K562 (cell line): ENCODE measurements around the gene LMBR1L. TPM values are rescaled to one million over a fixed set of nuclear protein-coding genes. Genes with fewer than 3 reads are reported as not detected.
A peak's percentile ranks its signal among the peaks of the same experiment; 100 is the strongest.

ENCODE experiments used
- BCOR ChIP-seq: fragments of 450-650 bp; IDR thresholded peaks from 2 replicates; pipeline ENCODE4 v1.6.1; 2016
- ETV1 ChIP-seq: fragments of 450-650 bp; conservative IDR thresholded peaks from 2 replicates; pipeline ENCODE4 v1.6.1; 2016; ENCODE audit warnings: missing genetic modification characterization, control low read depth, low read depth, missing compliant biosample characterization
- ILK ChIP-seq: fragments of 450-650 bp; IDR thresholded peaks from 2 replicates; pipeline ENCODE4 v1.6.1; 2016; ENCODE audit warnings: missing genetic modification characterization, low read depth, mild to moderate bottlenecking, missing compliant biosample characterization, moderate library complexity, borderline replicate concordance
- JUND ChIP-seq, 2 experiments: IDR thresholded peaks; 2 replicates in 1 of 2; 3 replicates in 1 of 2; pipeline ENCODE4 v1.6.1; 2011; ENCODE audit warnings: borderline replicate concordance in 2 of 2, low read depth in 2 of 2, low read length in 2 of 2, improper control_type of control experiment in 1 of 2, missing biosample characterization in 1 of 2, missing genetic modification characterization in 1 of 2, missing genetic modification reagents in 1 of 2
- NR2F6 ChIP-seq: fragments of 450-650 bp; formaldehyde crosslinking; IDR thresholded peaks from 2 replicates; pipeline ENCODE4 v1.4.0; 2020; ENCODE audit warnings: mild to moderate bottlenecking
- NRF1 ChIP-seq, 2 experiments: fragments of 450-650 bp; IDR thresholded peaks in 1 of 2; conservative IDR thresholded peaks in 1 of 2; 2 replicates each; pipeline ENCODE4 v1.6.1; 2014; ENCODE audit warnings: mild to moderate bottlenecking in 2 of 2
- NUFIP1 ChIP-seq: fragments of 450-650 bp; IDR thresholded peaks from 2 replicates; pipeline ENCODE4 v1.6.1; 2018; ENCODE audit not compliant: partially characterized antibody
- PCBP1 ChIP-seq: fragments of 200-400 bp; formaldehyde crosslinking; IDR thresholded peaks from 2 replicates; pipeline ENCODE4 v1.6.1; 2018; ENCODE audit warnings: mild to moderate bottlenecking, low read depth, low read length; ENCODE audit not compliant: poor library complexity, severe bottlenecking
- TEAD2 ChIP-seq: fragments of 450-650 bp; IDR thresholded peaks from 2 replicates; pipeline ENCODE4 v1.6.1; 2016; ENCODE audit warnings: missing genetic modification characterization, control low read depth, missing compliant biosample characterization
- ZBTB7A ChIP-seq: IDR thresholded peaks from 2 replicates; pipeline ENCODE4 v1.6.1; 2011; ENCODE audit warnings: low read depth, mild to moderate bottlenecking, low read length, moderate library complexity, borderline replicate concordance; ENCODE audit not compliant: control insufficient read depth
- ZNF121 ChIP-seq: sonication (generic); formaldehyde crosslinking; conservative IDR thresholded peaks from 2 replicates; pipeline ENCODE4 v1.8.0; 2022; ENCODE audit warnings: missing genetic modification reagents
- ZNF431 ChIP-seq: sonication (generic); formaldehyde crosslinking; IDR thresholded peaks from 2 replicates; pipeline ENCODE4 v1.8.0; 2022; ENCODE audit warnings: mild to moderate bottlenecking, missing genetic modification reagents
- ZNF561 ChIP-seq: fragments of 450-650 bp; formaldehyde crosslinking; conservative IDR thresholded peaks from 2 replicates; pipeline ENCODE4 v1.4.0; 2020; ENCODE audit warnings: mild to moderate bottlenecking, moderate library complexity
- polyA plus RNA-seq, 8 experiments: library from polyadenylated mRNA; depleted of rRNA in 4 of 8; stranded (reverse) in 5 of 8; unstranded in 3 of 8; fragments of >200 nt; fragmentation: Nextera tagmentation in 2 of 8; fragmentation: Illumina TruSeq in 1 of 8; extraction: Ambion mirVana in 2 of 8; extraction: Trizol in 1 of 8; gene quantifications; 2 replicates each; pipeline versions ENCODE4 v1.2.1 to v1.2.3, GENCODE V29; 2011 to 2014; ENCODE audit warnings: inconsistent platforms in 1 of 8, missing spikeins in 1 of 8
- total RNA-seq, 7 experiments: library from RNA; depleted of rRNA in 6 of 7; stranded (reverse); fragments of >200 nt in 6 of 7; fragmentation: Illumina TruSeq in 2 of 7; extraction: Trizol in 2 of 7; gene quantifications; 2 replicates each; pipeline versions ENCODE4 v1.2.1 to v1.2.3, GENCODE V29; 2011 to 2021; ENCODE audit warnings: low replicate concordance in 1 of 7
- TF ChIP-seq, protein P1 (sequence below): fragments of 200-800 bp; sonication (Bioruptor generic); IDR thresholded peaks from 2 replicates; pipeline ENCODE4 v1.6.1; 2017; ENCODE audit warnings: missing genetic modification characterization, missing compliant biosample characterization
- TF ChIP-seq, protein P2 (sequence below): fragments of 150-350 bp; conservative IDR thresholded peaks from 2 replicates; pipeline ENCODE4 v1.6.1; 2014; ENCODE audit warnings: low read length
- TF ChIP-seq, protein P3 (sequence below): fragments of 250-450 bp; sonication (Bioruptor Pico); IDR thresholded peaks from 2 replicates; pipeline ENCODE4 v1.9.0; 2021; ENCODE audit warnings: mild to moderate bottlenecking, inconsistent platforms
- TF ChIP-seq, protein P4 (sequence below): fragments of 250-450 bp; sonication (Bioruptor Pico); IDR thresholded peaks from 2 replicates; pipeline ENCODE4 v1.8.0; 2022; ENCODE audit warnings: inconsistent platforms, mild to moderate bottlenecking, moderate library complexity, borderline replicate concordance

Gene LMBR1L
- total and polyA plus RNA-seq, 9 of the 15 experiments (the other 6 are each of a cell fraction or from before 2014, with no cell fraction given): 2.5 to 57.0 (median 31.1) TPM

DNA sequence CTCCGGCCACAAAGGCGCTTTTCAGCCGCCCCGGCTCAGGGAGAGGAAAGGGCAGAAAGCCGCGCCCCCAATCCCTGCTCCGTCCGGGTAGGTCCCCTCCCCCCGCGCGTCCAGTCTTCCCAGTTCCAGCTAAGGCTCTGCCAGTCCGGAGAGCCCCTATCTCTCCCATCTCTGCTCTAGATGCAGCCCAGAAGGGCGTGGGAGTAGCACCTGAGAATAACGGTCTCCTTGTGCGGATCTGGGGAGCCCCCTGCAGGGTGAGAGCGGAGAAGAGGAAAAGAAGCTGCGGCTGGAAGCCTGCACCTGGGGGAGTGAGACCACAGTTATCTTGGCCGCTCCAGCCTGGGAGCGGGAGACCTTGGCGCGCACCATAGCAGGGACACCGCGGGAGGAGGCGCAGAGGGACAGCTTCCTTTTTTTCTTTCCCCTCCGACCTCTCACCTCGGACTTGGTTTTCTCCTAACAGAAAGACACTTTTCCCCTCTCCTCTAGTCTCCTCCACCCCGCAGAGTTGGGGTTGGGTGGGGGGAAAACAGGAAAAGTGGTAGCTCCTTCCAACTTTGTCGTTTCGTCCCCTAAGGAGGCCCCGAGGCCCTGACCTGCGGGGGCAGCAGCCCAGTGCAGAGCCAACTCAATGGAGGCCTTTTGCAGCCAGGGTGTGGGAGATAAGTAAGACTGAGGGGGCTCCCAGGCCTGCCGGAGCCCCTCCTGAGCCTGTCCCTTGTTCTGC lies 18.4 kb downstream of the LMBR1L start (continued):
- TF ChIP-seq NR2F6 (CRISPR knock-in tag) (no peak), PCBP1 (no peak), ZNF561 (no peak), ZBTB7A (peak; percentile 85), BCOR (peak; percentile 96), ILK (no peak), NUFIP1 (peak; percentile 58), ETV1 (peak; percentile 74), TEAD2 (tag) (no peak), JUND (IDR thresholded peaks at IDR 0.05; ENCODE audit: borderline replicate concordance, low read depth, low read length) (peak; percentile 80), JUND (tag; IDR thresholded peaks at IDR 0.05; ENCODE audit: borderline replicate concordance, low read depth, low read length) (peak; percentile 71; the same call in 1 of the 3 replicates), NRF1 (conservative IDR thresholded peaks at IDR 0.05 in 1 of 2, IDR thresholded peaks at IDR 0.05 in 1 of 2) (peak; percentile 76 to 81), ZNF431 (CRISPR knock-in tag) (peak; percentile 77; the same call in 1 of the 2 replicates), ZNF121 (CRISPR knock-in tag) (no peak)
- TF ChIP-seq, protein P1, sequence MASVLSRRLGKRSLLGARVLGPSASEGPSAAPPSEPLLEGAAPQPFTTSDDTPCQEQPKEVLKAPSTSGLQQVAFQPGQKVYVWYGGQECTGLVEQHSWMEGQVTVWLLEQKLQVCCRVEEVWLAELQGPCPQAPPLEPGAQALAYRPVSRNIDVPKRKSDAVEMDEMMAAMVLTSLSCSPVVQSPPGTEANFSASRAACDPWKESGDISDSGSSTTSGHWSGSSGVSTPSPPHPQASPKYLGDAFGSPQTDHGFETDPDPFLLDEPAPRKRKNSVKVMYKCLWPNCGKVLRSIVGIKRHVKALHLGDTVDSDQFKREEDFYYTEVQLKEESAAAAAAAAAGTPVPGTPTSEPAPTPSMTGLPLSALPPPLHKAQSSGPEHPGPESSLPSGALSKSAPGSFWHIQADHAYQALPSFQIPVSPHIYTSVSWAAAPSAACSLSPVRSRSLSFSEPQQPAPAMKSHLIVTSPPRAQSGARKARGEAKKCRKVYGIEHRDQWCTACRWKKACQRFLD: peak; percentile 96
- TF ChIP-seq, protein P2, sequence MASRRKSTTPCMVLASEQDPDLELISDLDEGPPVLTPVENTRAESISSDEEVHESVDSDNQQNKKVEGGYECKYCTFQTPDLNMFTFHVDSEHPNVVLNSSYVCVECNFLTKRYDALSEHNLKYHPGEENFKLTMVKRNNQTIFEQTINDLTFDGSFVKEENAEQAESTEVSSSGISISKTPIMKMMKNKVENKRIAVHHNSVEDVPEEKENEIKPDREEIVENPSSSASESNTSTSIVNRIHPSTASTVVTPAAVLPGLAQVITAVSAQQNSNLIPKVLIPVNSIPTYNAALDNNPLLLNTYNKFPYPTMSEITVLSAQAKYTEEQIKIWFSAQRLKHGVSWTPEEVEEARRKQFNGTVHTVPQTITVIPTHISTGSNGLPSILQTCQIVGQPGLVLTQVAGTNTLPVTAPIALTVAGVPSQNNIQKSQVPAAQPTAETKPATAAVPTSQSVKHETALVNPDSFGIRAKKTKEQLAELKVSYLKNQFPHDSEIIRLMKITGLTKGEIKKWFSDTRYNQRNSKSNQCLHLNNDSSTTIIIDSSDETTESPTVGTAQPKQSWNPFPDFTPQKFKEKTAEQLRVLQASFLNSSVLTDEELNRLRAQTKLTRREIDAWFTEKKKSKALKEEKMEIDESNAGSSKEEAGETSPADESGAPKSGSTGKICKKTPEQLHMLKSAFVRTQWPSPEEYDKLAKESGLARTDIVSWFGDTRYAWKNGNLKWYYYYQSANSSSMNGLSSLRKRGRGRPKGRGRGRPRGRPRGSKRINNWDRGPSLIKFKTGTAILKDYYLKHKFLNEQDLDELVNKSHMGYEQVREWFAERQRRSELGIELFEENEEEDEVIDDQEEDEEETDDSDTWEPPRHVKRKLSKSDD: peak; percentile 84; the same call in 1 of the 2 replicates
- TF ChIP-seq, protein P3, sequence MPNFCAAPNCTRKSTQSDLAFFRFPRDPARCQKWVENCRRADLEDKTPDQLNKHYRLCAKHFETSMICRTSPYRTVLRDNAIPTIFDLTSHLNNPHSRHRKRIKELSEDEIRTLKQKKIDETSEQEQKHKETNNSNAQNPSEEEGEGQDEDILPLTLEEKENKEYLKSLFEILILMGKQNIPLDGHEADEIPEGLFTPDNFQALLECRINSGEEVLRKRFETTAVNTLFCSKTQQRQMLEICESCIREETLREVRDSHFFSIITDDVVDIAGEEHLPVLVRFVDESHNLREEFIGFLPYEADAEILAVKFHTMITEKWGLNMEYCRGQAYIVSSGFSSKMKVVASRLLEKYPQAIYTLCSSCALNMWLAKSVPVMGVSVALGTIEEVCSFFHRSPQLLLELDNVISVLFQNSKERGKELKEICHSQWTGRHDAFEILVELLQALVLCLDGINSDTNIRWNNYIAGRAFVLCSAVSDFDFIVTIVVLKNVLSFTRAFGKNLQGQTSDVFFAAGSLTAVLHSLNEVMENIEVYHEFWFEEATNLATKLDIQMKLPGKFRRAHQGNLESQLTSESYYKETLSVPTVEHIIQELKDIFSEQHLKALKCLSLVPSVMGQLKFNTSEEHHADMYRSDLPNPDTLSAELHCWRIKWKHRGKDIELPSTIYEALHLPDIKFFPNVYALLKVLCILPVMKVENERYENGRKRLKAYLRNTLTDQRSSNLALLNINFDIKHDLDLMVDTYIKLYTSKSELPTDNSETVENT (CRISPR knock-in tag): peak; percentile 86
- TF ChIP-seq, protein P4, sequence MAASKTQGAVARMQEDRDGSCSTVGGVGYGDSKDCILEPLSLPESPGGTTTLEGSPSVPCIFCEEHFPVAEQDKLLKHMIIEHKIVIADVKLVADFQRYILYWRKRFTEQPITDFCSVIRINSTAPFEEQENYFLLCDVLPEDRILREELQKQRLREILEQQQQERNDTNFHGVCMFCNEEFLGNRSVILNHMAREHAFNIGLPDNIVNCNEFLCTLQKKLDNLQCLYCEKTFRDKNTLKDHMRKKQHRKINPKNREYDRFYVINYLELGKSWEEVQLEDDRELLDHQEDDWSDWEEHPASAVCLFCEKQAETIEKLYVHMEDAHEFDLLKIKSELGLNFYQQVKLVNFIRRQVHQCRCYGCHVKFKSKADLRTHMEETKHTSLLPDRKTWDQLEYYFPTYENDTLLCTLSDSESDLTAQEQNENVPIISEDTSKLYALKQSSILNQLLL (CRISPR knock-in tag): no peak
